ENCODE measurements around the gene INSIG1. TPM values are rescaled to one million over a fixed set of nuclear protein-coding genes. Genes with fewer than 3 reads are reported as not detected.

INSIG1 gene
- polyA plus RNA-seq, 1 of the 3 experiments (the other 2 are of a cell fraction) = 6.4 TPM

- TF ChIP-seq, protein P1, sequence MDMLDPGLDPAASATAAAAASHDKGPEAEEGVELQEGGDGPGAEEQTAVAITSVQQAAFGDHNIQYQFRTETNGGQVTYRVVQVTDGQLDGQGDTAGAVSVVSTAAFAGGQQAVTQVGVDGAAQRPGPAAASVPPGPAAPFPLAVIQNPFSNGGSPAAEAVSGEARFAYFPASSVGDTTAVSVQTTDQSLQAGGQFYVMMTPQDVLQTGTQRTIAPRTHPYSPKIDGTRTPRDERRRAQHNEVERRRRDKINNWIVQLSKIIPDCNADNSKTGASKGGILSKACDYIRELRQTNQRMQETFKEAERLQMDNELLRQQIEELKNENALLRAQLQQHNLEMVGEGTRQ (IDR thresholded peaks at IDR 0.05; ENCODE audit: borderline replicate concordance, low read depth, low read length) = no peak
- TF ChIP-seq FOSL2 (IDR thresholded peaks at IDR 0.05; ENCODE audit: borderline replicate concordance, low read depth) (no peak), SIN3A (IDR thresholded peaks at IDR 0.05; ENCODE audit: borderline replicate concordance, low read depth, low read length) (no peak)
Observed at GRCh38 chr7:155316427-155317113, 18.9 kb downstream of the INSIG1 start (continued).

DNA sequence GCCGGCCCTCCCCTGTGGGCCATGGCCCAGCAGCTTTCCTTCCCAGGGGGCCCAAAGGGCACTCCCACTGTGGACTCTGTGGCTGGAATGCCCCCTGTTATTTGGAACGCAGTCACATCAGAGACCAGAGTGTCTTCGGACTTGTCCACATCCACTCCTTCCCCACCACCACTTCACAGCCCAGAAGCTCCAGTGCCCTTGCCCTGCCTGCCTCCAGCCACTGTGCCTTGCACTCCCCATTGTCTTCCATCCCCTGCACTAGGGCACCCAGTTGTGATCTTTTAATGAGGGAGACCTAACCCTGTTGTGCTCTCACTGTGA is 19.4 kb downstream of the INSIG1 start:
- DNase-seq = no peak
- Histone ChIP-seq H3K27ac (ENCODE audit: low read depth in 2 of 2, low read length in 1 of 2) (no peak overlapping the region), H3K4me2 (no peak overlapping the region), H3K4me3 (ENCODE audit: low read depth in 2 of 2, low read length in 1 of 2) (no peak overlapping the region), H3F3A (replicated peaks; ENCODE audit: insufficient read depth) (no peaks in the 10 kb centered on the region), H3K9ac (no peak overlapping the region), H3K9me3 (no peaks in the 10 kb centered on the region), H3K36me3 (replicated peaks in 1 of 2; ENCODE audit: control insufficient read depth in 1 of 2, insufficient read depth in 2 of 2, low read length in 1 of 2) (no peaks in the 10 kb centered on the region), H3K79me2 (ENCODE audit: insufficient read depth) (no peaks in the 10 kb centered on the region), H4K20me1 (ENCODE audit: insufficient read depth) (no peaks in the 10 kb centered on the region), H3K27me3 (ENCODE audit: insufficient read depth) (no peaks in the 10 kb centered on the region), H3K9me2 (no peaks in the 10 kb centered on the region), H3K4me1 (ENCODE audit: control insufficient read depth in 1 of 2, insufficient read depth in 2 of 2, low read depth in 1 of 2, low read length in 1 of 2) (no peaks in the 10 kb centered on the region), H2AFZ (ENCODE audit: low read depth) (no peak overlapping the region)
- no peak for TF ChIP-seq NFIC (IDR thresholded peaks at IDR 0.05; ENCODE audit: borderline replicate concordance)
- TF ChIP-seq RXRA (IDR thresholded peaks at IDR 0.05; ENCODE audit: borderline replicate concordance, low read depth) = no peak
- TF ChIP-seq FOSL2 (IDR thresholded peaks at IDR 0.05; ENCODE audit: borderline replicate concordance, low read depth) = no peak
- CTCF ChIA-PET = interaction anchor here (1.2 to 1.9 kb wide), 2 partner anchors 27 to 28 kb away, joined by 3 to 5 read pairs; no protein-coding TSS in a partner anchor
- WGBS (ENCODE audit: low lambda C conversion rate) = 49% methylated on average over 3 of the region's 3 CpGs
- POLR2A ChIA-PET = no interaction called here

DNA sequence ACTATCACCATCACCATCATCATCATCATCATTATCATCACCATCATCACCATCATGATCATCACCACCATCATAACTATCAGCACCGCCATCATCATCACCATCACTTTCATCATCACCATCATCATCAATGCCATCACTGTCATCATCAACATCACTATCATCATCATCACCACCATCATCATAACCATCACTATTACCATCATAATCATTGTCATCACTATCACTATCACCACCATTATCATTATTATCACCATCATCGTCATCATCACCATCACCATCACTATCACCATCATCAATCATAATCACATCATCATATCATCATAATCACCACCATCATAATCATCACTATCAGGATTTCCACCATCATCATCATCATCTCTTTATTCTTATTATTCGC is 20.6 kb downstream of the INSIG1 start:
- 69% methylated on average over 3 of the region's 3 CpGs for WGBS (ENCODE audit: low lambda C conversion rate)
- H3K79me2 ChIP-seq (ENCODE audit: insufficient read depth) = no peaks in the 10 kb centered on the region
- H3K9me3 ChIP-seq = no peaks in the 10 kb centered on the region
- DNase-seq = no peak
- no peak overlapping the region for H3K9ac ChIP-seq
- H3F3A ChIP-seq (replicated peaks; ENCODE audit: insufficient read depth) = no peaks in the 10 kb centered on the region
- no peak overlapping the region for H3K4me3 ChIP-seq (ENCODE audit: low read depth in 2 of 2, low read length in 1 of 2)
- H3K9me2 ChIP-seq = no peaks in the 10 kb centered on the region
- no peaks in the 10 kb centered on the region for H4K20me1 ChIP-seq (ENCODE audit: insufficient read depth)
- no peak overlapping the region for H3K27ac ChIP-seq (ENCODE audit: low read depth in 2 of 2, low read length in 1 of 2)
- no peak overlapping the region for H3K4me2 ChIP-seq
- H3K27me3 ChIP-seq (ENCODE audit: insufficient read depth) = no peaks in the 10 kb centered on the region
- no peak for TF ChIP-seq GATA2 (CRISPR knock-in tag; IDR thresholded peaks at IDR 0.05)
- POLR2A ChIA-PET = no interaction called here
- no peaks in the 10 kb centered on the region for H3K36me3 ChIP-seq (replicated peaks in 1 of 2; ENCODE audit: control insufficient read depth in 1 of 2, insufficient read depth in 2 of 2, low read length in 1 of 2)
- H3K4me1 ChIP-seq (ENCODE audit: control insufficient read depth in 1 of 2, insufficient read depth in 2 of 2, low read depth in 1 of 2, low read length in 1 of 2) = no peaks in the 10 kb centered on the region
- CTCF ChIA-PET = interaction anchor here (1.0 kb wide), 1 partner anchor 31 kb away, joined by 3 read pairs; no protein-coding TSS in a partner anchor
- H2AFZ ChIP-seq (ENCODE audit: low read depth) = no peak overlapping the region

DNA sequence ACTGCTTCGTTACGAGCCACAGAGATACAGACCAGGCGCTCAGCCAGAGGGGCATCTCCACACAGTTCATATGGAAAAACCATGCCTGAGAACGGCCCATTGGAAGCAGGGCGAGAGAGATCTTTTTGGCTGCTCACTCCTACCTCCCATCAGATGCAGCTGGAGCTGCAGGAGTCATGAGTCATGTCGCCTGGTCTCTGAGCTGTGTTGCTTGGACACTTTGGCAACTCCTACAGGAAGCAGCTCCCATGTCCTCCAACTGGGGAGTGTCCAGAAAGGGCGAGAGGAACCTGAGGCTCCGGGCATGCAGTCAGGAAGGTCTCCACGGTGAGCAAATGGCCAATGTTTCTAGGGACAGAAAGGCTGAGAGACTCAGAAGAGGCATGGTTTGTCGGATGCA is 24.9 kb downstream of the INSIG1 start:
- Histone ChIP-seq H3F3A (replicated peaks; ENCODE audit: insufficient read depth) (no peaks in the 10 kb centered on the region), H3K27ac (ENCODE audit: low read depth in 2 of 2, low read length in 1 of 2) (no peak overlapping the region), H3K9ac (no peak overlapping the region), H3K9me3 (no peaks in the 10 kb centered on the region), H3K27me3 (ENCODE audit: insufficient read depth) (no peaks in the 10 kb centered on the region), H3K36me3 (replicated peaks in 1 of 2; ENCODE audit: control insufficient read depth in 1 of 2, insufficient read depth in 2 of 2, low read length in 1 of 2) (no peaks in the 10 kb centered on the region), H3K4me2 (no peak overlapping the region), H3K9me2 (no peaks in the 10 kb centered on the region), H4K20me1 (ENCODE audit: insufficient read depth) (no peaks in the 10 kb centered on the region), H2AFZ (ENCODE audit: low read depth) (no peak overlapping the region), H3K4me3 (ENCODE audit: low read depth in 2 of 2, low read length in 1 of 2) (no peak overlapping the region), H3K4me1 (ENCODE audit: control insufficient read depth in 1 of 2, insufficient read depth in 2 of 2, low read depth in 1 of 2, low read length in 1 of 2) (peaks cover 0 to 5% of the 10 kb centered on the region in 2 experiments; a peak in 1 of 4 replicates), H3K79me2 (ENCODE audit: insufficient read depth) (no peaks in the 10 kb centered on the region)
- 37% methylated on average over 10 of the region's 10 CpGs for WGBS (ENCODE audit: low lambda C conversion rate)
- ChIA-PET CTCF (interaction anchor here (1.0 to 2.1 kb wide), 3 partner anchors 22 to 132 kb away, joined by 3 to 6 read pairs (median 5); no protein-coding TSS in a partner anchor), POLR2A (no interaction called here)
- DNase-seq = no peak
- no peak for TF ChIP-seq SIN3A (IDR thresholded peaks at IDR 0.05; ENCODE audit: borderline replicate concordance, low read depth, low read length)
- TF ChIP-seq PBX3 (IDR thresholded peaks at IDR 0.05) = no peak
- no peak for TF ChIP-seq CTCF (IDR thresholded peaks at IDR 0.05)
- no peak for TF ChIP-seq EP300 (IDR thresholded peaks at IDR 0.05; ENCODE audit: borderline replicate concordance in 1 of 2, low read depth in 1 of 2, low read length in 1 of 2)
- TF ChIP-seq GATA2 (CRISPR knock-in tag; IDR thresholded peaks at IDR 0.05) = no peak
- TF ChIP-seq MEF2A (IDR thresholded peaks at IDR 0.05; ENCODE audit: borderline replicate concordance, low read depth) = no peak
- no peak for TF ChIP-seq TCF12 (IDR thresholded peaks at IDR 0.05)
- no peak for TF ChIP-seq IRF3 (IDR thresholded peaks at IDR 0.05; ENCODE audit: low read depth, low read length)
- TF ChIP-seq TAF1 (IDR thresholded peaks at IDR 0.05; ENCODE audit: borderline replicate concordance, low read depth, low read length) = no peak
- no peak for TF ChIP-seq MXI1 (IDR thresholded peaks at IDR 0.05; ENCODE audit: low read depth, low read length)

Data from SK-N-SH (cell line).